ENCODE results near the gene UFL1. TPM values are rescaled to one million over a fixed set of nuclear protein-coding genes. Genes with fewer than 3 reads are reported as not detected.
"Not testable (repeated sequence)": the region's sequence is repeated elsewhere in the genome, so short reads cannot be mapped to it uniquely, and the experiment has no call there.

Gene UFL1
- total and polyA plus RNA-seq, 2 of the 8 experiments (the other 6 are each of a cell fraction or from before 2014, with no cell fraction given), result 2.2 to 10.2 TPM

DNA sequence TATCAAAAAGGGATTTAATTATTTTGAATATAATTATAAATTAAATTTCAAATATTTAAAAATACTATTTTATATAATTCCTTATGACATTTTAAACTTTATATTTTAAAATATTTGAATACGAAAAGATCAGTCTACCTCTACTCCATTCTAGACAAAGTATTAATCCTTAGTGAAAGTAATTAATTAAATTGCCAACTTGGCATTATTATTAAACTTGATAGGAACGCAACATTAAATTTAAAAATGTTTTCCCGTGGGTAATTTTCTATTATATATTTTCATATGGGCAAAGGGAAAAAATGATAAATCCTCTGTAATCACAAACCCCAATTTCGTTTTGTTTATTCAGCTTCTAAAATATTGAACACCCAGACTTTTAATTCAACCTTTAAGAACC, 33.0 kb downstream of the UFL1 start:
- no peak overlapping the region for H3K4ac ChIP-seq (replicated peaks; ENCODE audit: insufficient read length, low read depth, low read length)

DNA sequence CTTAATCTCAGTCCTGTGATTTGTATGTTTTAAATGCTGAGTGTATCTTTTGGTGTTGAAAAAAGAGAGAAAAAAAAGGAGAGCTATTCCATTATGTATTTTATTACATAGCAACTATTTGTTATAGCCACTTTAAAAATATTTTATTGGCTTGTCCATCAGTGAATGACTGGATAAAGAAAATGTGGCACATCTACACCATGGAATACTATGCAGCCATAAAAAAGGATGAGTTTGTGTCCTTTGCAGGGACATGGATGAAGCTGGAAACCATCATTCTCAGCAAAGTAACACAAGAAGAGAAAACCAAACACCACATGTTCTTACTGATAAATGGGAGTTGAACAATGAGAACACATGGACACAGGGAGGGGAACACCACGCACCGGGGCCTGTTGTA, 38.1 kb downstream of the UFL1 start:
- FAIRE-seq; H3K18ac ChIP-seq (ENCODE audit: extremely low read depth, low read length); H3K9me3 ChIP-seq (ENCODE audit: insufficient read depth in 2 of 2, low read depth in 1 of 2, low read length in 1 of 2); H2BK120ac ChIP-seq (replicated peaks; ENCODE audit: low read depth, low read length); H4K91ac ChIP-seq (replicated peaks; ENCODE audit: insufficient read length, low read length); H3K27ac ChIP-seq (ENCODE audit: low read depth, low read length); H3K4me3 ChIP-seq (ENCODE audit: extremely low read depth in 1 of 4, insufficient read depth in 2 of 4, low read depth in 3 of 4, low read length in 4 of 4); H3K27me3 ChIP-seq (replicated peaks in 1 of 4; ENCODE audit: control insufficient read depth in 3 of 4, extremely low read depth in 1 of 4, insufficient read depth in 3 of 4, low read length in 3 of 4); H2BK15ac ChIP-seq (ENCODE audit: low read length); H2BK5ac ChIP-seq (ENCODE audit: low read depth, low read length); H3K56ac ChIP-seq (replicated peaks; ENCODE audit: insufficient read length, low read depth, low read length); CTCF ChIA-PET (ENCODE audit: partially characterized antibody); H3K4me2 ChIP-seq (ENCODE audit: insufficient read depth in 1 of 2, low read depth in 2 of 2, low read length in 2 of 2); H2AFZ ChIP-seq (ENCODE audit: low read length); H3K23ac ChIP-seq (ENCODE audit: insufficient read length); H3K14ac ChIP-seq (ENCODE audit: insufficient read length); H3K36me3 ChIP-seq (ENCODE audit: control insufficient read depth in 2 of 4, insufficient read depth in 4 of 4, low read length in 3 of 4); POLR2A ChIA-PET (ENCODE audit: partially characterized antibody); H3K79me2 ChIP-seq (ENCODE audit: control insufficient read depth in 1 of 2, insufficient read depth in 2 of 2, low read length in 2 of 2); H3K23me2 ChIP-seq (ENCODE audit: low read depth, low read length); H3K4ac ChIP-seq (replicated peaks; ENCODE audit: insufficient read length, low read depth, low read length); H4K5ac ChIP-seq (ENCODE audit: insufficient read length, low read depth, low read length); DNase-seq (ENCODE audit: low read depth in 1 of 2, low spot score in 2 of 2); H4K20me1 ChIP-seq (replicated peaks in 1 of 2; ENCODE audit: control insufficient read depth in 1 of 2, insufficient read depth in 2 of 2, low read length in 2 of 2); H3K4me1 ChIP-seq (replicated peaks in 1 of 4; ENCODE audit: control insufficient read depth in 3 of 4, insufficient read depth in 4 of 4, low read length in 3 of 4); H2BK20ac ChIP-seq (ENCODE audit: low read length); H4K8ac ChIP-seq (ENCODE audit: extremely low read depth, insufficient read depth, low read length); H3K9ac ChIP-seq (replicated peaks in 1 of 4; ENCODE audit: extremely low read depth in 1 of 4, low read depth in 3 of 4, low read length in 3 of 4); H2BK12ac ChIP-seq (ENCODE audit: low read depth, low read length); H3K79me1 ChIP-seq (ENCODE audit: low read depth, low read length); H2AK5ac ChIP-seq (ENCODE audit: low read depth, low read length): not testable (repeated sequence)
- 93% methylated on average over 2 of the region's 2 CpGs; no CpG with 5 or more reads in 1 of the 2 experiments for WGBS, 2 experiments (ENCODE audit: extremely low coverage in 1 of 2, insufficient coverage in 1 of 2, insufficient read length in 1 of 2, insufficient replicate concordance in 2 of 2, low coverage in 1 of 2, low lambda C conversion rate in 2 of 2, missing lambda C conversion rate in 1 of 2)

More for the DNA sequence above, 33.0 kb downstream of the UFL1 start:
- Histone ChIP-seq H3K23me2 (ENCODE audit: low read depth, low read length) (no peaks in the 10 kb centered on the region), H3K23ac (ENCODE audit: insufficient read length) (no peak overlapping the region), H3K4me1 (replicated peaks in 1 of 4; ENCODE audit: control insufficient read depth in 3 of 4, insufficient read depth in 4 of 4, low read length in 3 of 4) (no peaks in the 10 kb centered on the region), H2BK12ac (ENCODE audit: low read depth, low read length) (no peak overlapping the region), H3K79me1 (ENCODE audit: low read depth, low read length) (no peaks in the 10 kb centered on the region), H3K4me2 (ENCODE audit: insufficient read depth in 1 of 2, low read depth in 2 of 2, low read length in 2 of 2) (no peak overlapping the region), H2BK5ac (ENCODE audit: low read depth, low read length) (no peak overlapping the region), H3K56ac (replicated peaks; ENCODE audit: insufficient read length, low read depth, low read length) (no peak overlapping the region), H2BK20ac (ENCODE audit: low read length) (no peak overlapping the region), H2AFZ (ENCODE audit: low read length) (no peak overlapping the region), H4K91ac (replicated peaks; ENCODE audit: insufficient read length, low read length) (no peak overlapping the region), H3K9ac (replicated peaks in 1 of 4; ENCODE audit: extremely low read depth in 1 of 4, low read depth in 3 of 4, low read length in 3 of 4) (no peak overlapping the region), H3K27ac (ENCODE audit: low read depth, low read length) (no peak overlapping the region), H2AK5ac (ENCODE audit: low read depth, low read length) (no peak overlapping the region), H3K27me3 (replicated peaks in 1 of 4; ENCODE audit: control insufficient read depth in 3 of 4, extremely low read depth in 1 of 4, insufficient read depth in 3 of 4, low read length in 3 of 4) (no peaks in the 10 kb centered on the region), H3K4me3 (ENCODE audit: extremely low read depth in 1 of 4, insufficient read depth in 2 of 4, low read depth in 3 of 4, low read length in 4 of 4) (no peak overlapping the region), H4K20me1 (replicated peaks in 1 of 2; ENCODE audit: control insufficient read depth in 1 of 2, insufficient read depth in 2 of 2, low read length in 2 of 2) (no peaks in the 10 kb centered on the region), H3K9me3 (ENCODE audit: insufficient read depth in 2 of 2, low read depth in 1 of 2, low read length in 1 of 2) (no peaks in the 10 kb centered on the region), H3K18ac (ENCODE audit: extremely low read depth, low read length) (no peak overlapping the region), H3K14ac (ENCODE audit: insufficient read length) (no peak overlapping the region), H4K8ac (ENCODE audit: extremely low read depth, insufficient read depth, low read length) (no peak overlapping the region), H4K5ac (ENCODE audit: insufficient read length, low read depth, low read length) (no peak overlapping the region), H2BK120ac (replicated peaks; ENCODE audit: low read depth, low read length) (no peak overlapping the region), H2BK15ac (ENCODE audit: low read length) (no peak overlapping the region), H3K36me3 (ENCODE audit: control insufficient read depth in 2 of 4, insufficient read depth in 4 of 4, low read length in 3 of 4) (peaks cover 7 to 37% (median 13%) of the 10 kb centered on the region in 4 experiments; a peak in 7 of 8 replicates), H3K79me2 (ENCODE audit: control insufficient read depth in 1 of 2, insufficient read depth in 2 of 2, low read length in 2 of 2) (no peaks in the 10 kb centered on the region)
- TF ChIP-seq CBX8 (IDR thresholded peaks at IDR 0.05; ENCODE audit: borderline replicate concordance, low read depth, low read length) (no peak), HDAC6 (IDR thresholded peaks at IDR 0.05; ENCODE audit: low read depth, low read length) (no peak), SP4 (IDR thresholded peaks at IDR 0.05; ENCODE audit: low read length) (no peak), RXRA (IDR thresholded peaks at IDR 0.05; ENCODE audit: insufficient read depth, low read depth, low read length) (no peak)
- FAIRE-seq (no peak), DNase-seq (ENCODE audit: low read depth in 1 of 2, low spot score in 2 of 2) (no peak)
- 91% methylated on average over 4 of the region's 4 CpGs; no CpG with 5 or more reads in 1 of the 2 experiments for WGBS, 2 experiments (ENCODE audit: extremely low coverage in 1 of 2, insufficient coverage in 1 of 2, insufficient read length in 1 of 2, insufficient replicate concordance in 2 of 2, low coverage in 1 of 2, low lambda C conversion rate in 2 of 2, missing lambda C conversion rate in 1 of 2)
- CTCF ChIA-PET (ENCODE audit: partially characterized antibody), result no interaction called here
- POLR2A ChIA-PET (ENCODE audit: partially characterized antibody), result no interaction called here

All from H1 (cell line).